Measurements from ENCODE around the gene RASSF8. TPM values are rescaled to one million over a fixed set of nuclear protein-coding genes. Genes with fewer than 3 reads are reported as not detected.

Gene RASSF8
- total and polyA plus RNA-seq, 2 experiments from 2014 or later: 11.5 to 30.6 TPM

DNA sequence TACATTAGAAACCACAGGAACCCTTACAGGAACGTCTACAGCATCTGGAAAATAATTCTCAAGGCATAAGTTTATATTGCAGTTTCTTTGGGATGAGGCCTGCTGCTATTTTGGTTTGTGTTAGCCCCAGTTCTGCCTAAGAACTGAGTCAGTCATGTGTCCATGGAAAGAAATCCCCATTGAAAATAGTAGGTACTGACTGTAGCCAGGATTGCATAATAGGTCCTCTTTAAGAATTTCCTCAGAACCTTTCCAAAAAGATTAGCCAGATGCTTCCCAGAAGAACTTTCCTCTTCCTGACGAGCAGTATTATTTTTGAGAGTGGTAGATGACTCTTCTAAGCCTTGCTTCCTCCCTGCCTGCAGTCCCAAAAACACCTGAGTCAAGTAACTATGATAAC lies 52.6 kb downstream of the RASSF8 start:
- no peak for TF ChIP-seq JUNB (IDR thresholded peaks at IDR 0.05; ENCODE audit: unreplicated experiment)
- TF ChIP-seq, protein P1, sequence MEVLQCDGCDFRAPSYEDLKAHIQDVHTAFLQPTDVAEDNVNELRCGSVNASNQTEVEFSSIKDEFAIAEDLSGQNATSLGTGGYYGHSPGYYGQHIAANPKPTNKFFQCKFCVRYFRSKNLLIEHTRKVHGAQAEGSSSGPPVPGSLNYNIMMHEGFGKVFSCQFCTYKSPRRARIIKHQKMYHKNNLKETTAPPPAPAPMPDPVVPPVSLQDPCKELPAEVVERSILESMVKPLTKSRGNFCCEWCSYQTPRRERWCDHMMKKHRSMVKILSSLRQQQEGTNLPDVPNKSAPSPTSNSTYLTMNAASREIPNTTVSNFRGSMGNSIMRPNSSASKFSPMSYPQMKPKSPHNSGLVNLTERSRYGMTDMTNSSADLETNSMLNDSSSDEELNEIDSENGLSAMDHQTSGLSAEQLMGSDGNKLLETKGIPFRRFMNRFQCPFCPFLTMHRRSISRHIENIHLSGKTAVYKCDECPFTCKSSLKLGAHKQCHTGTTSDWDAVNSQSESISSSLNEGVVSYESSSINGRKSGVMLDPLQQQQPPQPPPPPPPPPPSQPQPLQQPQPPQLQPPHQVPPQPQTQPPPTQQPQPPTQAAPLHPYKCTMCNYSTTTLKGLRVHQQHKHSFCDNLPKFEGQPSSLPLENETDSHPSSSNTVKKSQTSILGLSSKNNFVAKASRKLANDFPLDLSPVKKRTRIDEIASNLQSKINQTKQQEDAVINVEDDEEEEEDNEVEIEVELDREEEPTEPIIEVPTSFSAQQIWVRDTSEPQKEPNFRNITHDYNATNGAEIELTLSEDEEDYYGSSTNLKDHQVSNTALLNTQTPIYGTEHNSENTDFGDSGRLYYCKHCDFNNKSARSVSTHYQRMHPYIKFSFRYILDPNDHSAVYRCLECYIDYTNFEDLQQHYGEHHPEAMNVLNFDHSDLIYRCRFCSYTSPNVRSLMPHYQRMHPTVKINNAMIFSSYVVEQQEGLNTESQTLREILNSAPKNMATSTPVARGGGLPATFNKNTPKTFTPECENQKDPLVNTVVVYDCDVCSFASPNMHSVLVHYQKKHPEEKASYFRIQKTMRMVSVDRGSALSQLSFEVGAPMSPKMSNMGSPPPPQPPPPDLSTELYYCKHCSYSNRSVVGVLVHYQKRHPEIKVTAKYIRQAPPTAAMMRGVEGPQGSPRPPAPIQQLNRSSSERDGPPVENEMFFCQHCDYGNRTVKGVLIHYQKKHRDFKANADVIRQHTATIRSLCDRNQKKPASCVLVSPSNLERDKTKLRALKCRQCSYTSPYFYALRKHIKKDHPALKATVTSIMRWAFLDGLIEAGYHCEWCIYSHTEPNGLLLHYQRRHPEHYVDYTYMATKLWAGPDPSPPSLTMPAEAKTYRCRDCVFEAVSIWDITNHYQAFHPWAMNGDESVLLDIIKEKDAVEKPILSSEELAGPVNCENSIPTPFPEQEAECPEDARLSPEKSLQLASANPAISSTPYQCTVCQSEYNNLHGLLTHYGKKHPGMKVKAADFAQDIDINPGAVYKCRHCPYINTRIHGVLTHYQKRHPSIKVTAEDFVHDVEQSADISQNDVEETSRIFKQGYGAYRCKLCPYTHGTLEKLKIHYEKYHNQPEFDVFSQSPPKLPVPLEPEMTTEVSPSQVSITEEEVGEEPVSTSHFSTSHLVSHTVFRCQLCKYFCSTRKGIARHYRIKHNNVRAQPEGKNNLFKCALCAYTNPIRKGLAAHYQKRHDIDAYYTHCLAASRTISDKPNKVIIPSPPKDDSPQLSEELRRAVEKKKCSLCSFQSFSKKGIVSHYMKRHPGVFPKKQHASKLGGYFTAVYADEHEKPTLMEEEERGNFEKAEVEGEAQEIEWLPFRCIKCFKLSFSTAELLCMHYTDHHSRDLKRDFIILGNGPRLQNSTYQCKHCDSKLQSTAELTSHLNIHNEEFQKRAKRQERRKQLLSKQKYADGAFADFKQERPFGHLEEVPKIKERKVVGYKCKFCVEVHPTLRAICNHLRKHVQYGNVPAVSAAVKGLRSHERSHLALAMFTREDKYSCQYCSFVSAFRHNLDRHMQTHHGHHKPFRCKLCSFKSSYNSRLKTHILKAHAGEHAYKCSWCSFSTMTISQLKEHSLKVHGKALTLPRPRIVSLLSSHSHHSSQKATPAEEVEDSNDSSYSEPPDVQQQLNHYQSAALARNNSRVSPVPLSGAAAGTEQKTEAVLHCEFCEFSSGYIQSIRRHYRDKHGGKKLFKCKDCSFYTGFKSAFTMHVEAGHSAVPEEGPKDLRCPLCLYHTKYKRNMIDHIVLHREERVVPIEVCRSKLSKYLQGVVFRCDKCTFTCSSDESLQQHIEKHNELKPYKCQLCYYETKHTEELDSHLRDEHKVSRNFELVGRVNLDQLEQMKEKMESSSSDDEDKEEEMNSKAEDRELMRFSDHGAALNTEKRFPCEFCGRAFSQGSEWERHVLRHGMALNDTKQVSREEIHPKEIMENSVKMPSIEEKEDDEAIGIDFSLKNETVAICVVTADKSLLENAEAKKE (CRISPR knock-in tag; IDR thresholded peaks at IDR 0.05): no peak
- TF ChIP-seq EZH2 (IDR thresholded peaks at IDR 0.05; ENCODE audit: low read depth, unreplicated experiment): no peak
- no peak for TF ChIP-seq EZH2phosphoT487 (IDR thresholded peaks at IDR 0.05; ENCODE audit: unreplicated experiment)
- no peak for TF ChIP-seq CREB1 (CRISPR knock-in tag; IDR thresholded peaks at IDR 0.05; ENCODE audit: low read depth)
- no peak for TF ChIP-seq ZNF331 (CRISPR knock-in tag; IDR thresholded peaks at IDR 0.05; ENCODE audit: low read depth)
- TF ChIP-seq, protein P2, sequence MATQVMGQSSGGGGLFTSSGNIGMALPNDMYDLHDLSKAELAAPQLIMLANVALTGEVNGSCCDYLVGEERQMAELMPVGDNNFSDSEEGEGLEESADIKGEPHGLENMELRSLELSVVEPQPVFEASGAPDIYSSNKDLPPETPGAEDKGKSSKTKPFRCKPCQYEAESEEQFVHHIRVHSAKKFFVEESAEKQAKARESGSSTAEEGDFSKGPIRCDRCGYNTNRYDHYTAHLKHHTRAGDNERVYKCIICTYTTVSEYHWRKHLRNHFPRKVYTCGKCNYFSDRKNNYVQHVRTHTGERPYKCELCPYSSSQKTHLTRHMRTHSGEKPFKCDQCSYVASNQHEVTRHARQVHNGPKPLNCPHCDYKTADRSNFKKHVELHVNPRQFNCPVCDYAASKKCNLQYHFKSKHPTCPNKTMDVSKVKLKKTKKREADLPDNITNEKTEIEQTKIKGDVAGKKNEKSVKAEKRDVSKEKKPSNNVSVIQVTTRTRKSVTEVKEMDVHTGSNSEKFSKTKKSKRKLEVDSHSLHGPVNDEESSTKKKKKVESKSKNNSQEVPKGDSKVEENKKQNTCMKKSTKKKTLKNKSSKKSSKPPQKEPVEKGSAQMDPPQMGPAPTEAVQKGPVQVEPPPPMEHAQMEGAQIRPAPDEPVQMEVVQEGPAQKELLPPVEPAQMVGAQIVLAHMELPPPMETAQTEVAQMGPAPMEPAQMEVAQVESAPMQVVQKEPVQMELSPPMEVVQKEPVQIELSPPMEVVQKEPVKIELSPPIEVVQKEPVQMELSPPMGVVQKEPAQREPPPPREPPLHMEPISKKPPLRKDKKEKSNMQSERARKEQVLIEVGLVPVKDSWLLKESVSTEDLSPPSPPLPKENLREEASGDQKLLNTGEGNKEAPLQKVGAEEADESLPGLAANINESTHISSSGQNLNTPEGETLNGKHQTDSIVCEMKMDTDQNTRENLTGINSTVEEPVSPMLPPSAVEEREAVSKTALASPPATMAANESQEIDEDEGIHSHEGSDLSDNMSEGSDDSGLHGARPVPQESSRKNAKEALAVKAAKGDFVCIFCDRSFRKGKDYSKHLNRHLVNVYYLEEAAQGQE (IDR thresholded peaks at IDR 0.05; ENCODE audit: unreplicated experiment): no peak
- TF ChIP-seq ZNF114 (CRISPR knock-in tag; IDR thresholded peaks at IDR 0.05): no peak
- TF ChIP-seq NANOG (IDR thresholded peaks at IDR 0.05; ENCODE audit: borderline replicate concordance): no peak
- TF ChIP-seq, protein P3, sequence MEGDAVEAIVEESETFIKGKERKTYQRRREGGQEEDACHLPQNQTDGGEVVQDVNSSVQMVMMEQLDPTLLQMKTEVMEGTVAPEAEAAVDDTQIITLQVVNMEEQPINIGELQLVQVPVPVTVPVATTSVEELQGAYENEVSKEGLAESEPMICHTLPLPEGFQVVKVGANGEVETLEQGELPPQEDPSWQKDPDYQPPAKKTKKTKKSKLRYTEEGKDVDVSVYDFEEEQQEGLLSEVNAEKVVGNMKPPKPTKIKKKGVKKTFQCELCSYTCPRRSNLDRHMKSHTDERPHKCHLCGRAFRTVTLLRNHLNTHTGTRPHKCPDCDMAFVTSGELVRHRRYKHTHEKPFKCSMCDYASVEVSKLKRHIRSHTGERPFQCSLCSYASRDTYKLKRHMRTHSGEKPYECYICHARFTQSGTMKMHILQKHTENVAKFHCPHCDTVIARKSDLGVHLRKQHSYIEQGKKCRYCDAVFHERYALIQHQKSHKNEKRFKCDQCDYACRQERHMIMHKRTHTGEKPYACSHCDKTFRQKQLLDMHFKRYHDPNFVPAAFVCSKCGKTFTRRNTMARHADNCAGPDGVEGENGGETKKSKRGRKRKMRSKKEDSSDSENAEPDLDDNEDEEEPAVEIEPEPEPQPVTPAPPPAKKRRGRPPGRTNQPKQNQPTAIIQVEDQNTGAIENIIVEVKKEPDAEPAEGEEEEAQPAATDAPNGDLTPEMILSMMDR (conservative IDR thresholded peaks at IDR 0.05; ENCODE audit: low read depth in 2 of 2): no peak
- no peak for TF ChIP-seq STAT1 (IDR thresholded peaks at IDR 0.05; ENCODE audit: unreplicated experiment)
- TF ChIP-seq POLR2AphosphoS5 (IDR thresholded peaks at IDR 0.05; ENCODE audit: low read depth): no peak
- TF ChIP-seq, protein P4, sequence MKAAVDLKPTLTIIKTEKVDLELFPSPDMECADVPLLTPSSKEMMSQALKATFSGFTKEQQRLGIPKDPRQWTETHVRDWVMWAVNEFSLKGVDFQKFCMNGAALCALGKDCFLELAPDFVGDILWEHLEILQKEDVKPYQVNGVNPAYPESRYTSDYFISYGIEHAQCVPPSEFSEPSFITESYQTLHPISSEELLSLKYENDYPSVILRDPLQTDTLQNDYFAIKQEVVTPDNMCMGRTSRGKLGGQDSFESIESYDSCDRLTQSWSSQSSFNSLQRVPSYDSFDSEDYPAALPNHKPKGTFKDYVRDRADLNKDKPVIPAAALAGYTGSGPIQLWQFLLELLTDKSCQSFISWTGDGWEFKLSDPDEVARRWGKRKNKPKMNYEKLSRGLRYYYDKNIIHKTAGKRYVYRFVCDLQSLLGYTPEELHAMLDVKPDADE (IDR thresholded peaks at IDR 0.05): no peak
- Mint-ChIP-seq H3K27ac (no peak overlapping the region), H3K36me3 (ENCODE audit: low read depth) (no peaks in the 10 kb centered on the region), H3K9me3 (no peaks in the 10 kb centered on the region), H3K4me1 (peaks cover 33% of the 10 kb centered on the region), H3K27me3 (ENCODE audit: insufficient read depth, low read depth, poor library complexity) (peaks cover 2% of the 10 kb centered on the region), H3K4me3 (no peak overlapping the region)
- no peaks in the 10 kb centered on the region for H4K20me1 ChIP-seq (replicated peaks; ENCODE audit: insufficient read depth)
- H3F3A ChIP-seq (replicated peaks; ENCODE audit: low read depth): no peaks in the 10 kb centered on the region; the same call in 1 of the 2 replicates
- no peak overlapping the region for H2AFZ ChIP-seq
- peaks cover 63% of the 10 kb centered on the region for H3K79me2 ChIP-seq (replicated peaks; ENCODE audit: insufficient read depth)
- no peak overlapping the region for H3K4me3 ChIP-seq
- no peak for DNase-seq (ENCODE audit: low spot score)
- no peaks in the 10 kb centered on the region for H3K9me2 ChIP-seq (ENCODE audit: insufficient read depth)
- H3K36me3 ChIP-seq (ENCODE audit: insufficient read depth): no peaks in the 10 kb centered on the region
- H3K4me2 ChIP-seq: no peak overlapping the region
- no peak for ATAC-seq
- no peak overlapping the region for H3K27ac ChIP-seq (ENCODE audit: low read depth)
- H3K27me3 ChIP-seq (ENCODE audit: insufficient read depth): no peaks in the 10 kb centered on the region
- peaks cover 18% of the 10 kb centered on the region for H3K4me1 ChIP-seq (ENCODE audit: insufficient read depth)
